ENCODE data around the gene RALGAPB. TPM values are rescaled to one million over a fixed set of nuclear protein-coding genes. Genes with fewer than 3 reads are reported as not detected.

Gene RALGAPB
- polyA plus RNA-seq, 1 experiment, result 30.1 TPM

DNA sequence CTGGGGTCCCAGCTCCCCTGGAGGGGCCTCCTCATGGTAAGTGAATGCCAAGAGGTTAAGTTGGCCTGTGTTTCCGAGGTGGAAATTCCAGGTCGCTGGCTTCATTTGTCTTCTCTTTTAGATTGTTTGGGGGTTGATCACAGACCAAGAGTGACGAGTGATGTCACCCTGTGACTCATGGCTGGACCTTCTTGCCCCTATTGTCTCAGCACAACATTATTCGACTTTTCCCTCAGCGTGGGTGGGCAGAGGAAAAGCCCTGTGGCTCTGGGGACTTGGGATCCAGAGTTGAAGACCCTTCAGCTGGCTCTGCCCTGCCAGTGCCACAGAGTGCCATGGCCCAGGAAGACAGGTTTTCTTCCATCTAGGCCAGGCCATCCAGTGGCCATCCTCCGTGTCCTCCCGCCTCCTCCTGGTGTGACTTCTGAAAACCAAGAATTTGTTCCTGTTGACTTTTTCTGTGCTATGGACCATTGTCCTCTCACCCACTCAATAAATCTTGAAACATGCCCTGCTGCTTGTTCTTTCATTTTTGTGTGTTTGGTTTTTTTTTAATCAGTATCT, 22.1 kb upstream of the RALGAPB start:
- no peak for DNase-seq (ENCODE audit: low read depth, low spot score)

DNA sequence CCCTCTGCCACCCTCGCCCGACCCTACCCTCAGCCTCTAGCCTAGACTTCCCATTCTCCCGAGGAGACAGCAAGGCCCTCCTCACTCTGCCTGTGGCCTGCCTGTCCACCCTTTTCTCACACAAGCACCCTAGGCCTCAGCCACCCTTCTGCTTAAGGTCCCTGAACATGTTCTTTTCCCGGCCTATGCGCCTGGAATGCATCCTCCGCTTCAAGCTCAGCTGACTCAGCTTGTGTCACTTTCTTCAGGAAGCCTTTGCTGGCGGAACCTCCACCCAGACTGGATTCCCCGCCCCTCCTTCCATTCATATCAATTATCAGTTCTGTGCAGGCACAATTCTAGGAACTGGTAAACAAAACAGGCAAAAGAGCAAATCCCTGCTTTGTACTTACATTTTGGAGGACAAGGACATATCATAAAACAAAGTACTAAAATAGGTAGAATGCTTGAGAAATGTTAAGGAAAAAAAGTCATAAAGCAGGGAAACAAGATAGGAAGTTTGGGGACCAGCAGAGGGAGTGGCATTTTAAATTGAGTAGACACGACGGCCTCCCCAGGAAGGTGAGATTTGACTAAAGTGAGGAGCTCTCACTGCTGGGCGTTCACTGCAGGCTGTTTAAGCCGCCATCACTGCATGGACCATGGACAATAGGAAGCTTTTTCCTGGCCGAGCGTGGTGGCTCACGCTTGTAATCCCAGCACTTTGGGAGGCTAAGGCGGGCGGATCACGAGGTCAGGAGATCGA, 19.6 kb upstream of the RALGAPB start:
- H3K27me3 ChIP-seq (ENCODE audit: control insufficient read depth, insufficient read depth, low read length), result no peaks in the 10 kb centered on the region
- CTCF ChIA-PET, result interaction anchor here (0.7 to 3.1 kb wide), 3 partner anchors 12 to 19 kb away, joined by 3 to 11 read pairs (median 7); partner anchors contain the start of genes RALGAPB and SNHG17
- no peaks in the 10 kb centered on the region for H3K9me3 ChIP-seq (ENCODE audit: control insufficient read depth, insufficient read depth, low read length)
- POLR2A ChIA-PET, result interaction anchor here (1.3 to 1.4 kb wide), 2 partner anchors 18 to 20 kb away, joined by 4 to 5 read pairs; partner anchors contain the start of genes RALGAPB and SNHG17
- H3K4me3 ChIP-seq (ENCODE audit: low read depth, low read length), result no peak overlapping the region
- peak overlapping the region; percentile 52 for H3K27ac ChIP-seq (ENCODE audit: low read depth, low read length)
- peak; percentile 33 for DNase-seq (ENCODE audit: low read depth, low spot score)
- TF ChIP-seq CTCF (IDR thresholded peaks at IDR 0.05; ENCODE audit: low read depth, low read length), result no peak

More for the DNA sequence above, 22.1 kb upstream of the RALGAPB start:
- TF ChIP-seq CTCF (IDR thresholded peaks at IDR 0.05; ENCODE audit: low read depth, low read length), result no peak
- POLR2A ChIA-PET, result interaction anchor here (0.6 kb wide), 1 partner anchor 18 kb away, joined by 4 read pairs; no protein-coding TSS in a partner anchor
- Histone ChIP-seq H3K4me3 (ENCODE audit: low read depth, low read length) (no peak overlapping the region), H3K9me3 (ENCODE audit: control insufficient read depth, insufficient read depth, low read length) (peaks cover 4% of the 10 kb centered on the region; the same call in 1 of the 2 replicates), H3K27me3 (ENCODE audit: control insufficient read depth, insufficient read depth, low read length) (no peaks in the 10 kb centered on the region), H3K27ac (ENCODE audit: low read depth, low read length) (no peak overlapping the region)
- CTCF ChIA-PET, result no interaction called here

DNA sequence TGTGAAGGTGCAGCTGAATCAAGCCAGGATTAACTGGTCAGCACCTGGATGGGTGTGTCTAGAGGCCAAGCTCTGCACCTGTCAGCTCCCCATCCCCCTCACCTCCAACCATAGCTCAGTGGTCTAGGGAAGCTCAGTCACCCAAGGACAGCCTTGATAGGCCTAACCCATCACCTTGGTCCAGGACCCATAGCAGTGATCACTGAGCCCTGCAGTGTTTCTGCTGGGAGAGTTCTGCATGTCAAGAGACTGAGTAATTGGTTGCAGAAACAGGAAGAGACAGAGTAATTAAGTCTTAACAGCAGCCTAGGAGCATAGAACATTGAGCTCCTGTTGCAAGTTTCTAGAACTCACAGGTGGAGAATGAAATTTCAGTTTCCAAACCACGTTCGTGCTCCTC, 18.7 kb upstream of the RALGAPB start:
- no peak for TF ChIP-seq CTCF (IDR thresholded peaks at IDR 0.05; ENCODE audit: low read depth, low read length)
- Histone ChIP-seq H3K27me3 (ENCODE audit: control insufficient read depth, insufficient read depth, low read length) (no peaks in the 10 kb centered on the region), H3K9me3 (ENCODE audit: control insufficient read depth, insufficient read depth, low read length) (no peaks in the 10 kb centered on the region), H3K4me3 (ENCODE audit: low read depth, low read length) (no peak overlapping the region), H3K27ac (ENCODE audit: low read depth, low read length) (no peak overlapping the region)
- no peak for DNase-seq (ENCODE audit: low read depth, low spot score)
- ChIA-PET POLR2A (interaction anchor here (1.4 kb wide), 1 partner anchor 19 kb away, joined by 4 read pairs; the partner anchor contains the start of gene RALGAPB), CTCF (interaction anchor here (3.1 kb wide), 1 partner anchor 19 kb away, joined by 11 read pairs; the partner anchor contains the start of gene SNHG17)

GRCh38 chr20:38454556-38455473, 17.8 kb upstream of the RALGAPB start:
- no peak for TF ChIP-seq CTCF (IDR thresholded peaks at IDR 0.05; ENCODE audit: low read depth, low read length)
- POLR2A ChIA-PET, result interaction anchor here (0.6 to 0.8 kb wide), 2 partner anchors 9 to 10 kb away, joined by 3 to 4 read pairs; no protein-coding TSS in a partner anchor

More at GRCh38 chr20:38454556-38455473, 17.8 kb upstream of the RALGAPB start:
- CTCF ChIA-PET, result interaction anchor here (1.4 to 3.1 kb wide), 2 partner anchors 8 to 20 kb away, joined by 5 to 11 read pairs; partner anchors contain the start of gene SNHG17
- H3K27me3 ChIP-seq (ENCODE audit: control insufficient read depth, insufficient read depth, low read length), result no peaks in the 10 kb centered on the region
- no peaks in the 10 kb centered on the region for H3K9me3 ChIP-seq (ENCODE audit: control insufficient read depth, insufficient read depth, low read length)
- H3K27ac ChIP-seq (ENCODE audit: low read depth, low read length), result no peak overlapping the region
- DNase-seq (ENCODE audit: low read depth, low spot score), result no peak
- H3K4me3 ChIP-seq (ENCODE audit: low read depth, low read length), result no peak overlapping the region
